Head of caudate nucleus (tissue), 42 donors: ENCODE data around the gene BBOX1.

Source experiments
- DNase-seq, 42 donors: peaks; one replicate each; pipeline versions ENCODE4 v3.0.0 to v3.0.0-alpha.2; 2020 to 2021; ENCODE audit warnings: mixed read lengths in 7 of 42
- intact Hi-C: fragments of 100-400 bp; cut with DNase I; formaldehyde crosslinking; loops from one replicate; pipeline ENCODE4 v1.15.0; 2022

BBOX1 gene

GRCh38 chr11:27022659-27023251 is 17.9 kb upstream of the BBOX1 start:
- intact Hi-C loops, result no loop called here

GRCh38 chr11:27024865-27025264 is 15.8 kb upstream of the BBOX1 start:
- intact Hi-C loops, result no loop called here
- no peak for DNase-seq

More at GRCh38 chr11:27022659-27023251, 17.9 kb upstream of the BBOX1 start:
- no peak for DNase-seq

- DNase-seq, result no peak
- intact Hi-C loops, result no loop called here
Observed at GRCh38 chr11:27025312-27025955, 15.2 kb upstream of the BBOX1 start.

- no peak for DNase-seq
- intact Hi-C loops, result no loop called here
Observed at GRCh38 chr11:27025957-27026733, 14.5 kb upstream of the BBOX1 start.

GRCh38 chr11:27028561-27028965 is 12.1 kb upstream of the BBOX1 start:
- DNase-seq, result no peak
- intact Hi-C loops, result no loop called here

GRCh38 chr11:27029966-27030365 is 10.6 kb upstream of the BBOX1 start:
- intact Hi-C loops, result no loop called here
- DNase-seq, result no peak

- intact Hi-C loops, result no loop called here
- no peak for DNase-seq
Observed at GRCh38 chr11:27031754-27032153, 8.9 kb upstream of the BBOX1 start.

- no peak for DNase-seq
- intact Hi-C loops, result no loop called here
Observed at GRCh38 chr11:27039873-27040272, 742 bp upstream of the BBOX1 start.

GRCh38 chr11:27041141-27041899 is 705 bp downstream of the BBOX1 start:
- peak in 32 of 42 donors; percentile 1 to 66 (median 30) for DNase-seq
- intact Hi-C loops, result no loop called here

GRCh38 chr11:27046956-27047355 is 6.3 kb downstream of the BBOX1 start:
- DNase-seq, result no peak
- intact Hi-C loops, result no loop called here

GRCh38 chr11:27052668-27053067 is 12.1 kb downstream of the BBOX1 start:
- DNase-seq, result no peak
- intact Hi-C loops, result no loop called here

- DNase-seq, result no peak
Observed at GRCh38 chr11:27055065-27055682, 14.6 kb downstream of the BBOX1 start.

GRCh38 chr11:27057091-27057780 is 16.6 kb downstream of the BBOX1 start:
- no peak for DNase-seq
- intact Hi-C loops, result no loop called here

More at GRCh38 chr11:27055065-27055682, 14.6 kb downstream of the BBOX1 start:
- intact Hi-C loops, result no loop called here

- no peak for DNase-seq
- intact Hi-C loops, result no loop called here
Observed at GRCh38 chr11:27058456-27058855, 17.8 kb downstream of the BBOX1 start.

- intact Hi-C loops, result no loop called here
- DNase-seq, result no peak
Observed at GRCh38 chr11:27059431-27059830, 18.8 kb downstream of the BBOX1 start.

GRCh38 chr11:27060816-27061460 is 20.3 kb downstream of the BBOX1 start:
- no peak for DNase-seq

GRCh38 chr11:27061461-27061821 is 20.8 kb downstream of the BBOX1 start:
- no peak for DNase-seq
- intact Hi-C loops, result no loop called here

More at GRCh38 chr11:27060816-27061460, 20.3 kb downstream of the BBOX1 start:
- intact Hi-C loops, result no loop called here

GRCh38 chr11:27064086-27064485 is 23.5 kb downstream of the BBOX1 start:
- intact Hi-C loops, result no loop called here
- no peak for DNase-seq
